PFSK-1 (cell line): ENCODE measurements around the gene TARM1.

Experiments
- FOXP2 ChIP-seq: optimal IDR thresholded peaks from 2 replicates; pipeline ENCODE3; 2011; ENCODE audit warnings: borderline replicate concordance, control low read depth, inconsistent platforms; ENCODE audit not compliant: insufficient read depth; ENCODE audit errors: extremely low read length, extremely low read depth
- POLR2AphosphoS5 ChIP-seq: IDR thresholded peaks from 2 replicates; pipeline ENCODE4 v1.6.1; 2012; ENCODE audit warnings: low read depth, mild to moderate bottlenecking, control low read depth, low read length, moderate library complexity
- SIN3A ChIP-seq: IDR thresholded peaks from 2 replicates; pipeline ENCODE4 v1.6.1; 2012; ENCODE audit warnings: mild to moderate bottlenecking, low read length, moderate library complexity, borderline replicate concordance; ENCODE audit not compliant: insufficient read depth
- TAF1 ChIP-seq: IDR thresholded peaks from 2 replicates; pipeline ENCODE4 v1.6.1; 2012; ENCODE audit warnings: low read length, control low read depth, borderline replicate concordance; ENCODE audit not compliant: insufficient read depth
- TF ChIP-seq, protein P1 (sequence below), 2 experiments: IDR thresholded peaks; 2 replicates each; pipeline versions ENCODE4 v1.6.1 to v1.8.0; 2011 to 2012; ENCODE audit warnings: low read depth in 2 of 2, low read length in 2 of 2, control low read depth in 1 of 2, inconsistent platforms in 1 of 2, mild to moderate bottlenecking in 1 of 2, moderate library complexity in 1 of 2; ENCODE audit not compliant: insufficient read depth in 1 of 2

DNA sequence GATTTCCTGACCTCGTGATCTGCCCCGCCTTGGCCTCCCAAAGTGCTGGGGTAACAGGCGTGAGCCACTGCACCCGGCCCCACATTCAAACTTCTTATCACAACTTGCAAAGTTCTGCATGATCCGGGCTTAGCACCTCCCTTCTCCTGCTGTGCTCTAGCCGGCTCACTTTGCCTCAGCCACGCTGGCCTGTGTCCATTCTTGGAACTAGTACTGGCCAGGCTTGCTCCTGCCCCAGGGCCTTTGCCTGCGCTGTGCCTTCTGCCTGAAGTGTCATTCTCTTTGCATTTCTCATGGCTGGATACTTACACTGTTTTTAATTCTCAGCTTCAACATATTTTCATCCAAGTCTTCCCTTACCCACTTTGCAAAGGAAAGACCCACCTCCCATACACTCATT is 59.8 kb downstream of the TARM1 start:
- TF ChIP-seq, protein P1, sequence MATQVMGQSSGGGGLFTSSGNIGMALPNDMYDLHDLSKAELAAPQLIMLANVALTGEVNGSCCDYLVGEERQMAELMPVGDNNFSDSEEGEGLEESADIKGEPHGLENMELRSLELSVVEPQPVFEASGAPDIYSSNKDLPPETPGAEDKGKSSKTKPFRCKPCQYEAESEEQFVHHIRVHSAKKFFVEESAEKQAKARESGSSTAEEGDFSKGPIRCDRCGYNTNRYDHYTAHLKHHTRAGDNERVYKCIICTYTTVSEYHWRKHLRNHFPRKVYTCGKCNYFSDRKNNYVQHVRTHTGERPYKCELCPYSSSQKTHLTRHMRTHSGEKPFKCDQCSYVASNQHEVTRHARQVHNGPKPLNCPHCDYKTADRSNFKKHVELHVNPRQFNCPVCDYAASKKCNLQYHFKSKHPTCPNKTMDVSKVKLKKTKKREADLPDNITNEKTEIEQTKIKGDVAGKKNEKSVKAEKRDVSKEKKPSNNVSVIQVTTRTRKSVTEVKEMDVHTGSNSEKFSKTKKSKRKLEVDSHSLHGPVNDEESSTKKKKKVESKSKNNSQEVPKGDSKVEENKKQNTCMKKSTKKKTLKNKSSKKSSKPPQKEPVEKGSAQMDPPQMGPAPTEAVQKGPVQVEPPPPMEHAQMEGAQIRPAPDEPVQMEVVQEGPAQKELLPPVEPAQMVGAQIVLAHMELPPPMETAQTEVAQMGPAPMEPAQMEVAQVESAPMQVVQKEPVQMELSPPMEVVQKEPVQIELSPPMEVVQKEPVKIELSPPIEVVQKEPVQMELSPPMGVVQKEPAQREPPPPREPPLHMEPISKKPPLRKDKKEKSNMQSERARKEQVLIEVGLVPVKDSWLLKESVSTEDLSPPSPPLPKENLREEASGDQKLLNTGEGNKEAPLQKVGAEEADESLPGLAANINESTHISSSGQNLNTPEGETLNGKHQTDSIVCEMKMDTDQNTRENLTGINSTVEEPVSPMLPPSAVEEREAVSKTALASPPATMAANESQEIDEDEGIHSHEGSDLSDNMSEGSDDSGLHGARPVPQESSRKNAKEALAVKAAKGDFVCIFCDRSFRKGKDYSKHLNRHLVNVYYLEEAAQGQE (IDR thresholded peaks at IDR 0.05; ENCODE audit: insufficient read depth in 1 of 2, low read depth in 2 of 2, low read length in 2 of 2) = no peak
- TF ChIP-seq TAF1 (no peak), POLR2AphosphoS5 (no peak), SIN3A (no peak), FOXP2 (no peak)
